Measurements from ENCODE around the gene GRM2. TPM values are rescaled to one million over a fixed set of nuclear protein-coding genes. Genes with fewer than 3 reads are reported as not detected.
"Not testable (repeated sequence)": the region's sequence is repeated elsewhere in the genome, so short reads cannot be mapped to it uniquely, and the experiment has no call there.

Gene GRM2
- total RNA-seq, 1 donor from 2014 or later: 0.40 TPM

DNA sequence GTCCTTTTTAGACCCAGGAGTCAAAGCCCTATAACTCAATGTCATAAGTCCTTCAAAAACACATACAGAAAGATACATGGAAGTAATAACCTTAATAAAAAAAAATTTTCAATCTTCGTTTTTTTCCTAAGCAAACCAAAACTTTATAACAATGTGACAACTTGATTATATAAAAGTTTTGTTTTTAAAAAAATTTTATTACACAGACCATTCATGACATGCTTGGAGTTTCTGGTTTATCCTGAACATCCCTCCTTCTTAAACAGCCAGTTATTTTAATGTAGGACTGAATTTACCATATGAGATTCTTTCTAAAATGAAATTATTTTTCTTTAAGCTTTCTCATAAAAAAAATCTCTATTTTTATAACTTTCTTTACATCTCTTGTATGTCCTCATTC is 41.5 kb downstream of the GRM2 start:
- intact Hi-C loops (cut with DNase I): no loop called here
- DNase-seq (ENCODE audit: low spot score) (no peak), ATAC-seq (no peak)

DNA sequence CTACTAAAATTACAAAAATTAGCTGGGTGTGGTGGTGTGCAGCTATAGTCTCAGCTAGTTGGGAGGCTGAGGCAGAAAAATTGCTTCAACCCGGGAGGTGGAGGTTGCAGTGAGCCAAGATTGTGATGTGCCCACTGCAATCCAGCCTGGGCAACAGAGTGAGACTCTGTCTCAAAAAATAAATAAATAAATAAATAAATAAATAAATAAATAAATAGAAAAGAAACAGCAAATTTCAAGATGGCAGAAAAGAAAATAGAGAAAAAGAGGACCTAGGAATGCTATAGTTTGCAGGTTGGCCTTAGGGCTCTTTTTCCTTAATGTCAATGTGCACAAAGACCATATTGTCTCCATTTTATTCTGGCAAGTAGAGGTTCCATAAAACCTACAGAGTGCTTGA is 44.0 kb downstream of the GRM2 start:
- ATAC-seq (no peak), DNase-seq (ENCODE audit: low spot score) (no peak)
- intact Hi-C loops (cut with DNase I): no loop called here

GRCh38 chr3:51751287-51751686 is 44.4 kb downstream of the GRM2 start:
- DNase-seq (ENCODE audit: low spot score): no peak
- intact Hi-C loops (cut with DNase I): no loop called here
- ATAC-seq: no peak

- intact Hi-C loops (cut with DNase I); DNase-seq (ENCODE audit: low spot score): not testable (repeated sequence)
These were observed 47.2 kb downstream of the GRM2 start for GRCh38 chr3:51753763-51754750.

GRCh38 chr3:51759203-51759602 is 52.3 kb downstream of the GRM2 start:
- intact Hi-C loops (cut with DNase I): no loop called here
- ATAC-seq (no peak), DNase-seq (ENCODE audit: low spot score) (no peak)

More at GRCh38 chr3:51753763-51754750, 47.2 kb downstream of the GRM2 start:
- not testable (repeated sequence) for ATAC-seq

Other genes starting within 250 kb of the GRM2 start
- 19.8 TPM for gene DCAF1, start 207.1 kb upstream of the GRM2 start, total RNA-seq
- gene RAD54L2, start 168.3 kb upstream of the GRM2 start, total RNA-seq: 30.3 TPM
- 35.8 TPM for gene TEX264, start 35.8 kb upstream of the GRM2 start, total RNA-seq
- gene IQCF6, start 72.2 kb downstream of the GRM2 start, total RNA-seq: not detected
- gene IQCF2, start 154.5 kb downstream of the GRM2 start, total RNA-seq: not detected
- gene IQCF5, start 168.5 kb downstream of the GRM2 start, total RNA-seq: not detected
- not detected for gene IQCF1, start 196.3 kb downstream of the GRM2 start, total RNA-seq
- 12.9 TPM for gene RRP9, start 234.8 kb downstream of the GRM2 start, total RNA-seq
- 18.0 TPM for gene PARP3, start 235.3 kb downstream of the GRM2 start, total RNA-seq
- 0.13 TPM for gene GPR62, start 248.3 kb downstream of the GRM2 start, total RNA-seq